ENCODE results near the gene CNTN1.

CNTN1 gene

DNA sequence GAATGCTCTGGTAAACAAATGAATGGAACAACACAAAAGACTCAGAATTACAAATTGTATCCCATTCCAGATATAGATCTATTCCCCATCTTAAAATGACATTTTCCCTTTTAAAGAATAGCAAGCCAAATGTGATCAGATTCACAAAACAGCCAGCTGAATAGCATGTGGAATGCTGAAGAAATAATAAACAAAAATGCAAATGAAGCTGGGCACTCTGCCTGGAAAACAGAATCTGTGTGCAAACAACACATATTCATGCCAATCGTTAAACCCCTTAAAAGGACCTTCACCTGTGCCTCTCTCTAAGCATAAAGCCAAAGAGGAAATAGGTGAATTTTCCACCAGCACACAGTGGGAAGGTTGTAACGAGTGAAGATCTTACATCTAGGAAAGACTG, 428.0 kb downstream of the CNTN1 start:
- DNase-seq (ENCODE audit: low read depth): no peak

GRCh38 chr12:41121374-41121773, 429.1 kb downstream of the CNTN1 start:
- no peak for DNase-seq (ENCODE audit: low read depth)
